Left ventricle myocardium inferior (tissue), 1 donor: ENCODE data around the gene ZFYVE16. TPM values are rescaled to one million over a fixed set of nuclear protein-coding genes. Genes with fewer than 3 reads are reported as not detected.

Source experiments
- DNase-seq: peaks from one replicate; pipeline ENCODE4 v3.0.0-alpha.2; 2020
- H3K27ac ChIP-seq: fragments of 200-600 bp; replicated peaks from 2 replicates; pipeline ENCODE4 v1.8.0; 2021
- H3K27me3 ChIP-seq: fragments of 200-600 bp; 2 replicates; pipeline ENCODE4 v1.8.0; 2021; ENCODE audit warnings: low read depth
- H3K36me3 ChIP-seq: fragments of 200-600 bp; 2 replicates; pipeline ENCODE4 v1.8.0; 2021
- H3K4me1 ChIP-seq: fragments of 200-600 bp; 2 replicates; pipeline ENCODE4 v1.8.0; 2021
- H3K4me3 ChIP-seq: fragments of 200-600 bp; 2 replicates; pipeline ENCODE4 v1.8.0; 2021; ENCODE audit warnings: mild to moderate bottlenecking, moderate library complexity
- H3K9me3 ChIP-seq: fragments of 200-600 bp; replicated peaks from 2 replicates; pipeline ENCODE4 v1.8.0; 2021
- CTCF ChIP-seq: fragments of 200-600 bp; IDR thresholded peaks from 2 replicates; pipeline ENCODE4 v1.8.0; 2021; ENCODE audit warnings: antibody characterized with exemption, mild to moderate bottlenecking, borderline replicate concordance
- intact Hi-C: fragments of 100-400 bp; cut with micrococcal nuclease; formaldehyde crosslinking; loops from one replicate; pipeline ENCODE4 v1.11.0; 2022
- total RNA-seq: library from RNA; stranded (reverse); fragmentation: NEBNext Ultra II Directional; extraction: Animal tissue kit (Norgen Biotek cat#: 25700); gene quantifications from one replicate; pipeline ENCODE4 v1.2.1, GENCODE V29; 2021
- donor health status: DM: no; HTN: yes; CAD: no; lungs with severe emphysema.

ZFYVE16 gene
- total RNA-seq, 1 donor from 2014 or later, result 36.9 TPM

DNA sequence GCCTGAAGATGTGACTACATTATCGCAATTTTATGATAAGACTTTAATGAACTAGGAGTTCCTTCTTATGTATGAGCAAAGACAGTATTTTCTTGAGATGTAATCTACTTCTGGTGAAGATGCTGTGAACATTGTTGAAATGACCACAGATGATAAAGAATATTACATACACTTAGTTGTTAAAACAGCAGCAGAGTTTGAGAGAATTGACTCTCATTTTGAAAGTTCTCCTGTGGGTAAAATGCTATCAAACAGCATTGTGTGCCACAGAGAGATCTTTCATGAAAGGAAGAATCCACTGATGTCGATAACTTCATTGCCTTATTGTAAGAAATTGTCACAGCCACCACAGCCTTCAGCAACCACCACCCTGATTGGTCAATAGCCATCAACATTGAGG lies 88.0 kb downstream of the ZFYVE16 start:
- H3K9me3 ChIP-seq, result no peaks in the 10 kb centered on the region
- no peak overlapping the region for H3K4me3 ChIP-seq
- H3K4me1 ChIP-seq, result no peaks in the 10 kb centered on the region
- DNase-seq, result no peak
- no peaks in the 10 kb centered on the region for H3K27me3 ChIP-seq
- intact Hi-C loops, result no loop called here
- no peak overlapping the region for H3K27ac ChIP-seq
- no peaks in the 10 kb centered on the region for H3K36me3 ChIP-seq
- TF ChIP-seq CTCF, result no peak

DNA sequence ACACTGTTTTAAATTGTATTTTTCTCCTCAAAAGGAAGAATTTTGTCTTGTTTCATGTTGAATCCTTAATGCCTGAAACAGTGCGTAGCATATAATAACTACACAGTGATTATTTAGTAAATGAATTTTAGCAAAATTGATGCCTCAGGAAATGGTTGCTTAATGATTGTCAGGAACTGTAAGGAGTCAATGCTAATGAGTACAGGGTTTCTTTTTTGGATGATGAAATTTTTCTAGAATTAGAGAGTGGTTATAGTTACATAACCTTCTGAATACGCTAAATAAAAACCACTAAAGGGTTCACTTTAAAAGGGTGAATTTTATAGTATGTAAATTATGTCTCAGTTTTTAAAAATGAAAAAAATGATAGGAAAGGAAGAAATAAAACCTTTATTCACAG lies 94.9 kb downstream of the ZFYVE16 start:
- Histone ChIP-seq H3K9me3 (no peaks in the 10 kb centered on the region), H3K27me3 (no peaks in the 10 kb centered on the region), H3K27ac (no peak overlapping the region), H3K4me3 (no peak overlapping the region), H3K36me3 (no peaks in the 10 kb centered on the region), H3K4me1 (no peaks in the 10 kb centered on the region)
- DNase-seq, result no peak
- intact Hi-C loops, result no loop called here
- TF ChIP-seq CTCF, result no peak

DNA sequence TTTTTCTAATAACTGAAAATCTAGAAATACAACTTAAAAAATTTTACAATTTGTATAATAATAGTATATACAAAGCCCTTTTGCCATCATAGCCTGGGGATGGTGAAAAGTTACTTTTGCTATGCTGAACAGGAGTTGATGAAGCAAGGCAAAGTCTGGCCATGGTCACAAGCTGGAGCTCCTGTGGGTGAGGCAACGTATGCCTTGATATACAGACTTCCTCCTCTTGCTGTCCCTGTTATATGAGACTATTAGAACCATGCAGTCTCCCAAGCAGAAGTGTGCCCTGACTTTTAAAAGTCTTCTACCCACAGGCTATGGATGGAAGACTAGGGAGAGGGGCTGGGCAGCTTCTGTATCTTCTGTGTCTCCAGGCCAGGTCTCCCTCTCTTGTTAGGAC lies 95.8 kb downstream of the ZFYVE16 start:
- Histone ChIP-seq H3K27ac (no peak overlapping the region), H3K4me1 (no peaks in the 10 kb centered on the region), H3K27me3 (no peaks in the 10 kb centered on the region), H3K9me3 (no peaks in the 10 kb centered on the region), H3K4me3 (no peak overlapping the region), H3K36me3 (no peaks in the 10 kb centered on the region)
- no peak for TF ChIP-seq CTCF
- no peak for DNase-seq
- intact Hi-C loops, result no loop called here

DNA sequence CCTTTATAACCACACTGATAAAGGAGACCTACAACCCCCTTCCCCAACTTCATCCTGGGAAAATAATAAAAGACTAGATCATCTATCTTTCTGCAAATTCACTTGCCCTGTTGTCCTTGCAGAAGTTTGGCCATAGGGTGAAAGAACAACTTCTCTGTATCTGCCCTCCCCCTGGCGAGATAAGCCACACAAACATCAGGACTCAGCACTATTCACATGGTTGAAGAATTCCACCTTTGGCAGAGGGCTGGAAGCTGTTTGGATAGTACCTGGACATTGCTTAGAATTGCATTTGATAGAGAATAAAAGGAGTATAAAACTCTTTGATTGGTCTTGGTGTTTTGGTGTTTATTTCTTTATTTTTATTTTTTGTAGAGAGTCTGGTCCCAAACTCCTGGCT lies 97.0 kb downstream of the ZFYVE16 start:
- Histone ChIP-seq H3K4me1 (no peaks in the 10 kb centered on the region), H3K4me3 (no peak overlapping the region), H3K36me3 (no peaks in the 10 kb centered on the region), H3K27me3 (no peaks in the 10 kb centered on the region), H3K9me3 (no peaks in the 10 kb centered on the region), H3K27ac (no peak overlapping the region)
- TF ChIP-seq CTCF, result no peak
- intact Hi-C loops, result no loop called here
- DNase-seq, result no peak

GRCh38 chr5:80507663-80508062 lies 99.8 kb downstream of the ZFYVE16 start:
- TF ChIP-seq CTCF, result no peak
- no peaks in the 10 kb centered on the region for H3K4me1 ChIP-seq
- no peaks in the 10 kb centered on the region for H3K9me3 ChIP-seq
- H3K4me3 ChIP-seq, result no peak overlapping the region
- no peaks in the 10 kb centered on the region for H3K36me3 ChIP-seq
- no peak overlapping the region for H3K27ac ChIP-seq
- no peaks in the 10 kb centered on the region for H3K27me3 ChIP-seq
- intact Hi-C loops, result no loop called here
- no peak for DNase-seq

GRCh38 chr5:80508844-80509243 lies 101.0 kb downstream of the ZFYVE16 start:
- no peak for TF ChIP-seq CTCF
- no peak for DNase-seq
- intact Hi-C loops, result no loop called here

More at GRCh38 chr5:80508844-80509243, 101.0 kb downstream of the ZFYVE16 start:
- Histone ChIP-seq H3K4me1 (no peaks in the 10 kb centered on the region), H3K27me3 (no peaks in the 10 kb centered on the region), H3K4me3 (no peak overlapping the region), H3K9me3 (no peaks in the 10 kb centered on the region), H3K27ac (no peak overlapping the region), H3K36me3 (no peaks in the 10 kb centered on the region)
